HL-60 (cell line): ENCODE data around the gene PDE3A.

Experiments used
- CTCF ChIP-seq: IDR thresholded peaks from one replicate; pipeline ENCODE4 v1.5.1; 2011; ENCODE audit warnings: low read length, control low read depth, inconsistent platforms; ENCODE audit not compliant: insufficient read depth
- GABPA ChIP-seq: IDR thresholded peaks from 2 replicates; pipeline ENCODE4 v1.6.1; 2012; ENCODE audit warnings: low read depth
- POLR2AphosphoS5 ChIP-seq: IDR thresholded peaks from 2 replicates; pipeline ENCODE4 v1.6.1; 2012; ENCODE audit warnings: low read depth

DNA sequence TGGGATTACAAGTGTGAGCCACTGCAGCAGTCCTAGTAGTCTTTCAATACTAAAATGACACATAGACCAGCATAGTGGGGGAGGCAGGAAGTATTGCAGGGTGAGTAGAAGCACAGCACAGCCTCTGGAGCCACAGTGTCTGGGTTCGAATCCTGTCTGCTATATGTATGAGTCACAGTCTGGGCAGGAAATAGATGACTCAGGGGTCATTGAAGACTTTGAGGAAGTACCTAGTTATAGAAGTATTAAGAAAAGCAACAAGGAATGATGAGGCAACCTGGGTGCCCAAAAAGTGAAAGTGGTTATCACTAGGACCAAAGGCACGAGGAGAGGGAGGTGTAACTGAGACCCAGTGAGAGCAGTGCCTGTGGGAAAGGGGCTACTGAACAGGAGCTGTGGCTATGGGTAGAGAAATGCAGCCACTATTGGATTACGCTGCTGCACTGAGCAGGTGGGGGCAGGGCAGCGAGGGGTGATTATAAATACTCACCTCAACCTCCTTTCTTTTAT is 124.0 kb downstream of the PDE3A start:
- TF ChIP-seq CTCF (no peak), POLR2AphosphoS5 (no peak), GABPA (no peak)
